Endothelial cell of umbilical vein (primary cell): ENCODE results near the gene RGS17.

Source experiments
- EZH2 ChIP-seq: IDR thresholded peaks from 2 replicates; pipeline ENCODE4 v1.6.1; 2012; ENCODE audit warnings: borderline replicate concordance, low read depth, mild to moderate bottlenecking, moderate library complexity, low read length, inconsistent platforms; ENCODE audit not compliant: severe bottlenecking
- FOS ChIP-seq: IDR thresholded peaks from 2 replicates; pipeline ENCODE4 v1.6.1; 2011; ENCODE audit warnings: mild to moderate bottlenecking, low read length, moderate library complexity, borderline replicate concordance; ENCODE audit not compliant: insufficient read depth
- GATA2 ChIP-seq: IDR thresholded peaks from 2 replicates; pipeline ENCODE4 v1.7.0; 2011; ENCODE audit warnings: low read depth, mild to moderate bottlenecking, moderate library complexity, mixed read lengths, low read length; ENCODE audit not compliant: insufficient read length, insufficient read depth
- JUN ChIP-seq: IDR thresholded peaks from 2 replicates; pipeline ENCODE4 v1.6.1; 2011; ENCODE audit warnings: borderline replicate concordance, low read depth; ENCODE audit not compliant: insufficient read length, insufficient read depth
- MYC ChIP-seq: IDR thresholded peaks from one replicate; pipeline ENCODE4 v1.6.1; 2011; ENCODE audit warnings: mild to moderate bottlenecking, low read depth, low read length
- POLR2A ChIP-seq: IDR thresholded peaks from 2 replicates; pipeline ENCODE4 v1.6.1; 2012; ENCODE audit warnings: low read depth, mild to moderate bottlenecking, control low read depth, low read length
- POLR2AphosphoS5 ChIP-seq: IDR thresholded peaks from 2 replicates; pipeline ENCODE4 v1.6.1; 2012; ENCODE audit warnings: low read depth, mild to moderate bottlenecking, control low read depth, low read length, moderate library complexity; ENCODE audit not compliant: insufficient read depth
- TF ChIP-seq, protein P1 (sequence below), 2 donors: IDR thresholded peaks; 1 replicate in 1 of 2; 2 replicates in 1 of 2; pipeline ENCODE4 v1.5.1; 2011; ENCODE audit warnings: low read length in 2 of 2, mild to moderate bottlenecking in 2 of 2, moderate library complexity in 2 of 2, control low read depth in 1 of 2, inconsistent platforms in 1 of 2, low read depth in 1 of 2; ENCODE audit not compliant: insufficient read depth in 1 of 2; ENCODE audit errors: extremely low read depth in 1 of 2

DNA sequence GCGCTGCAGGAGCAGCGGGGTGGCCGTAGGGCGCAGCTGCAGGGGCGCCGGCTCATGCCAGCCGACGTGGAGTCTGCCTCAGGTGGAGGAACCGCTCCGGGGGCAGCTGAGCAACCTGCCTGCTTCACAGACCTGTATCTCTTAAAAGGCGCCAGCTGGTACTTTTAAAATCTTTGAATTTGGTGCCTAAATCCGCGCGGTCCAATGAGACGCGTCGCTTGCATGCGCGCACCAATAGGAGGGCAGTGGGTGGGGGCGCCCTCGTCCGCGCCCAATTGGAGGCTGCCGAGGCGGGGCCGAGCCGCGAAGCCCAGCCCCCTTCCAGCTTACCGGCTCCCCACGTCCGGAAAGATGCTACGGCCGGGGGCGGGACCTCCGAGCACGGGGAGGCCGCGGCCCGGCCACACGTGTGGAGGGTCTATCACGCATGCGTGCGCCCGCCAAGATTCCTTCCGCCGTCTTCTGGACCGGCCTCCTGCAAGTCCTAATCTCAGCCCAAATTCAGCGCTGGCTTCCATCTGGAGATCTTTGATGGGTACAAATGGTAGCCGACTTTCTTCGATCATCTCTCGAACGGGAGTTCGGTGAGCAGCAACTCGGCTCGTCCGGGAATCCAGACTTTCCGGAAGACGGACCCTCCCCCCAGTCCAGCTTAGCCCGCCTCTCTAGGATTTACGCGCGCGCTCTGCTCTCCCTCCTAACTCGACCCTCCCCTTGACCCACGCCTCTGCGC is 148.0 kb downstream of the RGS17 start, which contains the start of gene FBXO5:
- TF ChIP-seq, protein P1, sequence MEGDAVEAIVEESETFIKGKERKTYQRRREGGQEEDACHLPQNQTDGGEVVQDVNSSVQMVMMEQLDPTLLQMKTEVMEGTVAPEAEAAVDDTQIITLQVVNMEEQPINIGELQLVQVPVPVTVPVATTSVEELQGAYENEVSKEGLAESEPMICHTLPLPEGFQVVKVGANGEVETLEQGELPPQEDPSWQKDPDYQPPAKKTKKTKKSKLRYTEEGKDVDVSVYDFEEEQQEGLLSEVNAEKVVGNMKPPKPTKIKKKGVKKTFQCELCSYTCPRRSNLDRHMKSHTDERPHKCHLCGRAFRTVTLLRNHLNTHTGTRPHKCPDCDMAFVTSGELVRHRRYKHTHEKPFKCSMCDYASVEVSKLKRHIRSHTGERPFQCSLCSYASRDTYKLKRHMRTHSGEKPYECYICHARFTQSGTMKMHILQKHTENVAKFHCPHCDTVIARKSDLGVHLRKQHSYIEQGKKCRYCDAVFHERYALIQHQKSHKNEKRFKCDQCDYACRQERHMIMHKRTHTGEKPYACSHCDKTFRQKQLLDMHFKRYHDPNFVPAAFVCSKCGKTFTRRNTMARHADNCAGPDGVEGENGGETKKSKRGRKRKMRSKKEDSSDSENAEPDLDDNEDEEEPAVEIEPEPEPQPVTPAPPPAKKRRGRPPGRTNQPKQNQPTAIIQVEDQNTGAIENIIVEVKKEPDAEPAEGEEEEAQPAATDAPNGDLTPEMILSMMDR (IDR thresholded peaks at IDR 0.05; ENCODE audit: extremely low read depth in 1 of 2, insufficient read depth in 1 of 2, low read depth in 1 of 2, low read length in 2 of 2): no peak
- TF ChIP-seq EZH2: no peak
- peak; percentile 81 for TF ChIP-seq POLR2A
- no peak for TF ChIP-seq GATA2
- no peak for TF ChIP-seq POLR2AphosphoS5
- no peak for TF ChIP-seq MYC
- TF ChIP-seq FOS: no peak
- TF ChIP-seq JUN: no peak
